Nephron progenitor cell (in vitro differentiated cells): ENCODE measurements around the gene PCSK5.

Experiments
- DNase-seq: peaks from one replicate; pipeline ENCODE4 v3.0.0; 2021
- H3K27ac Mint-ChIP-seq: 2 replicates; pipeline ENCODE4 v1.8.0; 2021; ENCODE audit warnings: mild to moderate bottlenecking, moderate library complexity, mixed read lengths
- H3K27me3 Mint-ChIP-seq: 2 replicates; pipeline ENCODE4 v1.8.0; 2021; ENCODE audit warnings: mild to moderate bottlenecking, low read depth, mixed read lengths; ENCODE audit not compliant: poor library complexity
- H3K36me3 Mint-ChIP-seq: 2 replicates; pipeline ENCODE4 v1.8.0; 2021; ENCODE audit warnings: low read depth, mixed read lengths
- H3K4me1 Mint-ChIP-seq: 2 replicates; pipeline ENCODE4 v1.8.0; 2021; ENCODE audit warnings: mixed read lengths
- H3K4me3 Mint-ChIP-seq: 2 replicates; pipeline ENCODE4 v1.8.0; 2021; ENCODE audit warnings: mild to moderate bottlenecking, moderate library complexity, mixed read lengths
- H3K9me3 Mint-ChIP-seq: 2 replicates; pipeline ENCODE4 v1.8.0; 2021; ENCODE audit warnings: mild to moderate bottlenecking, moderate library complexity, mixed read lengths
- CTCF ChIP-seq: fragments of 200-600 bp; sonication (generic); IDR thresholded peaks from 2 replicates; pipeline ENCODE4 v1.5.0; 2021; ENCODE audit warnings: antibody characterized with exemption

Gene PCSK5

DNA sequence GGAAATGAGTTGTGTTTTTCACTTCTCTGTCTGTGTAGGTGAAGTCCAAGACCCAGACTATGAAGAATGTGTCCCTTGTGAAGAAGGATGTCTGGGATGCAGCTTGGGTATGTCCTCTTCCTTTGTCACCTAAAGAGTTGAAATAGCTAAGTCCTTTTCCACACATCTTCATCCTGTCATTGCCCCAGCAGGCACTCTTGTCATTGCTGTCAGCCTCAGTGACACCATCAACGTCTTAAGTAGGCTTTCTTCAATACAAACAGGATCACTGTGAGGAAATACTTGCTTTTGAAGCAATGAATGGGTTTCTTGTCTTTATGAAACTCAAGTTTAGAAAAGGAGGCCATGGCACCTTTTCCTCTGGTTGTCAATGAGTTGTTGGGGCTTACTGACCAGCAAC, 350.1 kb downstream of the PCSK5 start:
- Mint-ChIP-seq H3K36me3 (no peaks in the 10 kb centered on the region), H3K27me3 (no peaks in the 10 kb centered on the region), H3K4me3 (no peak overlapping the region), H3K9me3 (no peaks in the 10 kb centered on the region), H3K4me1 (no peaks in the 10 kb centered on the region), H3K27ac (no peak overlapping the region)
- TF ChIP-seq CTCF = no peak
- DNase-seq = no peak

GRCh38 chr9:76245518-76245917, 355.0 kb downstream of the PCSK5 start:
- no peaks in the 10 kb centered on the region for H3K36me3 Mint-ChIP-seq
- no peaks in the 10 kb centered on the region for H3K9me3 Mint-ChIP-seq
- DNase-seq = no peak
- no peak overlapping the region for H3K27ac Mint-ChIP-seq
- no peaks in the 10 kb centered on the region for H3K27me3 Mint-ChIP-seq
- TF ChIP-seq CTCF = no peak
- no peak overlapping the region for H3K4me3 Mint-ChIP-seq
- no peaks in the 10 kb centered on the region for H3K4me1 Mint-ChIP-seq

DNA sequence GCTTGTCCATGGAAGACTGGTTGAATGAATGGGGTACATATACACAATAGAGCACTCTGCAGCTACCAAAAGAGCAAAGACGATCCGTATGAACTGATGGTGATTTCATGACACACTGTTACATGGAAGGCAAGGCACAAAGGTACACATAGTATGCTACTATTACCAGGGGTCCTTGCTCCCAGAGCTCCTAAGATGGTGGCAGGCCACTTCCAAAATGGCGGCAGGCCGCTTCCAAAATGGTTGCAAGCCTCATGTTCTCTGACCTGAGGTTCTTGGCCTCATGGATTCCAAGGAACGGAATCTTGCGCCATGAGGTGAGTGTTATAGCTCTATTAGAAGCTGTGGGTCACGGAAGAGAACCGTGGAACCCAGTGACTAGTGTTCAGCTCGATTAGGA, 356.2 kb downstream of the PCSK5 start:
- TF ChIP-seq CTCF = no peak
- no peaks in the 10 kb centered on the region for H3K4me1 Mint-ChIP-seq
- no peaks in the 10 kb centered on the region for H3K9me3 Mint-ChIP-seq
- no peak overlapping the region for H3K4me3 Mint-ChIP-seq
- DNase-seq = no peak
- no peaks in the 10 kb centered on the region for H3K36me3 Mint-ChIP-seq
- H3K27me3 Mint-ChIP-seq = no peaks in the 10 kb centered on the region
- H3K27ac Mint-ChIP-seq = no peak overlapping the region

DNA sequence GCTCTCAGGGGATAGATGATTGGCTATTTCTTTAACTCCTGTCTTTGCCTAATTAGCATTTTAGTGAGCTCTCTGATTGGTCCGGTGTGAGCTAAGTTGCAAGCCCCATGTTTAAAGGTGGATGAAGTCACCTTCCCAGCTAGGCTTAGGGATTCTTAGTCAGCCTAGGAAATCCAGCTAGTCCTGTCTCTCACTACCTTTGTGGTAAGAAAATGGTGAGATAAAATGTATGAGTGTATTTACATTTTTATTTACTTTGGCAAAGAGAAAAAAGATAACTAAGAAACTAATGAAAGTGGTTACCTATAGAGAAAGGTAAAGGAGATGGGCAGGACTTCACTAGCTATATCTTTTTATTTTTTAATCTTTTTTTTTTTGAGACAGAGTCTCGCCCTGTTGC, 357.0 kb downstream of the PCSK5 start:
- Mint-ChIP-seq H3K27me3 (no peaks in the 10 kb centered on the region), H3K9me3 (no peaks in the 10 kb centered on the region), H3K36me3 (no peaks in the 10 kb centered on the region), H3K4me3 (no peak overlapping the region), H3K4me1 (no peaks in the 10 kb centered on the region), H3K27ac (no peak overlapping the region)
- DNase-seq = no peak
- TF ChIP-seq CTCF = no peak

DNA sequence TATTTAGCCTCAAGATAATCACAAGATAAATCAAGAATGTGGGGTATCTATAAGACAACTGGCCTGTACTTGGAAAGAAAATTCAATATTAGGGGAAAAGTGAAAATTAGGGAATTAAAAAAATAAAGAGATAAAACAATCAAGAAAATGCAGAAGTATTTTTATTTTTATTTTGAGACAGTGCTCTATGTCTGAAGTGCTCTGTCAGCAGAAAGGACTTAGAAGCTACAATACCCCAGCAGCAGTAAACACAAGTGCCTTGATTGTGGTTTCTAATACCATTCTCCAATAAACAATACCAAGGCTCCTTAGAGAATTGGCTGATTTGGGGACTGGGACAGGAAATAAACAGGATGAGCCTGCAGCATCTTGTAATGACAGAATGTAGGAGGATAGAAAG, 358.8 kb downstream of the PCSK5 start:
- no peaks in the 10 kb centered on the region for H3K9me3 Mint-ChIP-seq
- DNase-seq = no peak
- H3K4me1 Mint-ChIP-seq = no peaks in the 10 kb centered on the region
- H3K27ac Mint-ChIP-seq = no peak overlapping the region
- TF ChIP-seq CTCF = no peak
- H3K36me3 Mint-ChIP-seq = no peaks in the 10 kb centered on the region
- H3K27me3 Mint-ChIP-seq = no peaks in the 10 kb centered on the region
- no peak overlapping the region for H3K4me3 Mint-ChIP-seq

GRCh38 chr9:76255781-76256455, 365.4 kb downstream of the PCSK5 start:
- H3K36me3 Mint-ChIP-seq = no peaks in the 10 kb centered on the region

More at GRCh38 chr9:76255781-76256455, 365.4 kb downstream of the PCSK5 start:
- H3K27me3 Mint-ChIP-seq = peaks cover 5% of the 10 kb centered on the region
- H3K4me1 Mint-ChIP-seq = no peaks in the 10 kb centered on the region
- TF ChIP-seq CTCF = no peak
- no peak for DNase-seq
- H3K27ac Mint-ChIP-seq = peak overlapping the region; percentile 75
- H3K9me3 Mint-ChIP-seq = no peaks in the 10 kb centered on the region
- no peak overlapping the region for H3K4me3 Mint-ChIP-seq
